DND-41 (cell line): ENCODE data around the gene TBC1D1.

Source experiments
- ATAC-seq: fragments of 200-7000 bp; cut with Tn5 transposase; 3 replicates; pipeline ENCODE4 v1.9.1; 2021; ENCODE audit warnings: low read depth; ENCODE audit not compliant: insufficient read depth
- DNase-seq: peaks from one replicate; pipeline ENCODE4 v3.0.0-alpha.2; 2020
- H2AFZ ChIP-seq: 2 replicates; pipeline ENCODE4 v1.6.0; 2012; ENCODE audit warnings: low read depth, low read length
- H3K27ac ChIP-seq: 2 replicates; pipeline ENCODE4 v1.5.1; 2012; ENCODE audit warnings: low read length, inconsistent platforms
- H3K27me3 ChIP-seq: fragments of 200-600 bp; sonication (generic); 2 replicates; pipeline ENCODE4 v1.6.0; 2012; ENCODE audit warnings: low read length, mild to moderate bottlenecking, inconsistent platforms; ENCODE audit not compliant: insufficient read depth, poor library complexity
- H3K36me3 ChIP-seq: 2 replicates; pipeline ENCODE4 v1.5.1; 2012; ENCODE audit warnings: low read length, inconsistent platforms; ENCODE audit not compliant: insufficient read depth
- H3K4me1 ChIP-seq: 2 replicates; pipeline ENCODE4 v1.5.1; 2012; ENCODE audit warnings: mild to moderate bottlenecking, low read length; ENCODE audit not compliant: insufficient read depth
- H3K4me2 ChIP-seq: 2 replicates; pipeline ENCODE4 v1.6.0; 2012; ENCODE audit warnings: mild to moderate bottlenecking, moderate library complexity, low read length, inconsistent platforms; ENCODE audit not compliant: insufficient read depth
- H3K4me3 ChIP-seq, 2 experiments: fragments of 200-600 bp in 1 of 2; shearing (Covaris generic) in 1 of 2; 2 replicates each; pipeline ENCODE4 v1.5.1; 2012 to 2016; ENCODE audit warnings: inconsistent platforms in 2 of 2, low read length in 2 of 2, mild to moderate bottlenecking in 2 of 2, low read depth in 1 of 2, moderate library complexity in 1 of 2
- H3K79me2 ChIP-seq: 2 replicates; pipeline ENCODE4 v1.6.0; 2012; ENCODE audit warnings: low read length, inconsistent platforms; ENCODE audit not compliant: insufficient read depth
- H3K9ac ChIP-seq: 2 replicates; pipeline ENCODE4 v1.6.0; 2012; ENCODE audit warnings: low read depth, mild to moderate bottlenecking, inconsistent platforms, low read length, moderate library complexity
- H3K9me3 ChIP-seq: 2 replicates; pipeline ENCODE4 v1.5.1; 2012; ENCODE audit warnings: low read length, moderate library complexity, mild to moderate bottlenecking, inconsistent platforms; ENCODE audit not compliant: insufficient read depth, severe bottlenecking
- H4K20me1 ChIP-seq: 2 replicates; pipeline ENCODE4 v1.6.0; 2012; ENCODE audit warnings: low read length; ENCODE audit not compliant: insufficient read depth
- EZH2 ChIP-seq: IDR thresholded peaks from 3 replicates; pipeline ENCODE4 v1.6.1; 2012; ENCODE audit warnings: borderline replicate concordance, low read depth, mild to moderate bottlenecking, moderate library complexity, low read length, inconsistent platforms; ENCODE audit not compliant: severe bottlenecking
- TF ChIP-seq, protein P1 (sequence below): IDR thresholded peaks from 2 replicates; pipeline ENCODE4 v1.5.1; 2012; ENCODE audit warnings: borderline replicate concordance, low read length, moderate library complexity, mild to moderate bottlenecking; ENCODE audit not compliant: poor library complexity, severe bottlenecking; ENCODE audit errors: extremely low read depth

Gene TBC1D1

DNA sequence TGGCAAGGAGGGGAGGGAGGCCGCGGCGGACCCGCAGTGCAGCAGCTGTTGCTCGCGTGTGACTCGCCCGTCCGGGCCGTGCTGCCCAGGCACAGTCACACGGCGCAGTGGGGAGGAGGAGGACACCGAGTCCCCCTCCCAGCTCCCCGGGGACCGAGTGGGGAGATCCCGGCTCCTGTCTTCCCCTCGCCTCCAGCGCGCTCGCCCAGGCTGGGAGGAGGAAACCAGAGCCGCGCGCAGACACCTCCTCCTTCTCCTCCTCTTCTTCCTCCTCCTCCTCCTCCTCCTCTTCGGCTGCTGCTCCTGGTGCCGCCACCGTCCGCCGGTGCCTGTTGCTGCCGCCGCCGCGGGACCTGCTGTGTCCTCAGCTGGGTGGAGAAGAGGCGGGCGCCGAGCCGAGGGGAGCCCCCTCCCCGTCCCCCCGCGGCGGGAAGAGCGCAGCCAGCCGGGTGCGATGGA, at the start of gene TBC1D1:
Gene TBC1D1, plus strand, starts transcription at position 284 of the 459 bp plus-strand sequence. CDS start 11,012 bp downstream, outside the sequence.
- no peaks in the 10 kb centered on the region; the same call in 1 of the 2 replicates for H3K36me3 ChIP-seq
- H3K27ac ChIP-seq = peak within 1 kb of the TSS; percentile 91
- ATAC-seq (peak; percentile 76), DNase-seq (peak; percentile 72)
- no peak for TF ChIP-seq EZH2
- TF ChIP-seq, protein P1, sequence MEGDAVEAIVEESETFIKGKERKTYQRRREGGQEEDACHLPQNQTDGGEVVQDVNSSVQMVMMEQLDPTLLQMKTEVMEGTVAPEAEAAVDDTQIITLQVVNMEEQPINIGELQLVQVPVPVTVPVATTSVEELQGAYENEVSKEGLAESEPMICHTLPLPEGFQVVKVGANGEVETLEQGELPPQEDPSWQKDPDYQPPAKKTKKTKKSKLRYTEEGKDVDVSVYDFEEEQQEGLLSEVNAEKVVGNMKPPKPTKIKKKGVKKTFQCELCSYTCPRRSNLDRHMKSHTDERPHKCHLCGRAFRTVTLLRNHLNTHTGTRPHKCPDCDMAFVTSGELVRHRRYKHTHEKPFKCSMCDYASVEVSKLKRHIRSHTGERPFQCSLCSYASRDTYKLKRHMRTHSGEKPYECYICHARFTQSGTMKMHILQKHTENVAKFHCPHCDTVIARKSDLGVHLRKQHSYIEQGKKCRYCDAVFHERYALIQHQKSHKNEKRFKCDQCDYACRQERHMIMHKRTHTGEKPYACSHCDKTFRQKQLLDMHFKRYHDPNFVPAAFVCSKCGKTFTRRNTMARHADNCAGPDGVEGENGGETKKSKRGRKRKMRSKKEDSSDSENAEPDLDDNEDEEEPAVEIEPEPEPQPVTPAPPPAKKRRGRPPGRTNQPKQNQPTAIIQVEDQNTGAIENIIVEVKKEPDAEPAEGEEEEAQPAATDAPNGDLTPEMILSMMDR = no peak
- no peaks in the 10 kb centered on the region for H3K27me3 ChIP-seq
- H2AFZ ChIP-seq = peak within 1 kb of the TSS; percentile 98
- peak within 1 kb of the TSS; percentile 90 for H3K4me2 ChIP-seq
- H3K79me2 ChIP-seq = peaks cover 33% of the 10 kb centered on the region
- H3K9ac ChIP-seq = peak within 1 kb of the TSS; percentile 77
- no peaks in the 10 kb centered on the region for H3K9me3 ChIP-seq
- H3K4me1 ChIP-seq = peaks cover 22% of the 10 kb centered on the region
- peaks cover 2% of the 10 kb centered on the region; the same call in 1 of the 2 replicates for H4K20me1 ChIP-seq
- peak within 1 kb of the TSS; percentile 50 to 92 for H3K4me3 ChIP-seq

- no peaks in the 10 kb centered on the region for H3K79me2 ChIP-seq
- H4K20me1 ChIP-seq = no peaks in the 10 kb centered on the region
- no peak overlapping the region for H3K4me3 ChIP-seq
- H3K4me2 ChIP-seq = no peak overlapping the region
- H2AFZ ChIP-seq = no peak overlapping the region
- no peaks in the 10 kb centered on the region for H3K4me1 ChIP-seq
- no peak for TF ChIP-seq EZH2
- TF ChIP-seq, protein P1 = no peak
- DNase-seq (no peak), ATAC-seq (no peak)
- H3K36me3 ChIP-seq = peaks cover 77% of the 10 kb centered on the region
- no peaks in the 10 kb centered on the region for H3K9me3 ChIP-seq
- no peaks in the 10 kb centered on the region for H3K27me3 ChIP-seq
- no peak overlapping the region for H3K9ac ChIP-seq
- H3K27ac ChIP-seq = no peak overlapping the region
These were observed 46.7 kb upstream of the TBC1D1 start for GRCh38 chr4:37844204-37844603.

DNA sequence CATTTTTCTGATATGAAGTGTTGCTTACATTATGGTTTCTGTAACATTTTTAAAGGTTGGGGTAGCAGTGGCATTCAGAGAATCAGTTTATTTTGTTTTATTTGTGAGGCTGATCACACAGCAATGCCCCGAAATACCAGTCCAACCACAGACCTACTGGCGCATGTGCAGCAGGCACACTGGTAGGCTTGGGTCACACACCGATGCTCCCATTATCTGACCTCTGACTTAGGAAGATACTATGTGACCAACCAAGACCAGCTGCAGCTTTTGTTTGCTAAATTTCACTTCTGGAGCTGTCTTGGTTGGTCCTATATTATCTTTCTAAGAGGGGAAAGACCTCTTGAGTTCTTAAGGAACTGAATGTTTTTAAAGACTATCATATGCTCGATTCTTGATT, 45.7 kb upstream of the TBC1D1 start:
- TF ChIP-seq, protein P1 = no peak
- TF ChIP-seq EZH2 = no peak
- no peaks in the 10 kb centered on the region for H3K27me3 ChIP-seq
- ATAC-seq (no peak), DNase-seq (no peak)
- no peak overlapping the region for H3K9ac ChIP-seq
- H2AFZ ChIP-seq = no peak overlapping the region
- H3K4me3 ChIP-seq = no peak overlapping the region
- H3K9me3 ChIP-seq = no peaks in the 10 kb centered on the region
- H3K36me3 ChIP-seq = peaks cover 74% of the 10 kb centered on the region
- H3K27ac ChIP-seq = no peak overlapping the region
- H4K20me1 ChIP-seq = no peaks in the 10 kb centered on the region
- H3K4me2 ChIP-seq = no peak overlapping the region
- no peaks in the 10 kb centered on the region for H3K79me2 ChIP-seq
- no peaks in the 10 kb centered on the region for H3K4me1 ChIP-seq
